ENCODE data around the gene LRFN4.

DNA sequence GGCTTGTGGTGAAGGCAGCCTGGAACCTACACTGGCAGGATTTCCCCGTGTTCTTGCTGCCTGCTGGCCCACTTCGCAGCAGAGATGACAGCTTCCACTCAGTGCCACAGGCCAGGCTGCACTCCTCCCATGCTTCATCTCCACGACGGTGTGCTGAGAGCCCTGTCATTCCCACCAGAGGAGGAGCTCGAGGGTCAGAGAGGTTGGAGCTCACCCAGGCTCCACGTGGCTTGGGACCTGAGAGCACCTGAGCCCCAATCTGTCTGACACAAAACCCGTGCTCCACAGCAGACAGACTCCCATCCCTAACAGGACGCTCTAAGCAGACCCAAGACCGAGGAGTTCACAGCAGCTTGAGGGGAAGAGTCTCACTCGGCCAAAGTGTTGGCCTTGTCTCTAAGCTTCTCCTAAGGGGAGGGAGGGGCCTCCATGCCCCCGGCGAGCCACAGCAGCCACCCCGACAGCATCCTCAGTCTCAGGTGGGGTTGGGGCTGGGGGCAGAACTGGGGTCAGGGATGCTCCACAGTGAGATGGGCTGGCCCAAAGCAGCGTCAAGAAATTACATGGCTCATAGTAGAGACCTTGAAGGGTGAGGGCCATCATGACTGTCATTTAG, 10.7 kb downstream of the LRFN4 start:
- no peak for TF ChIP-seq POLR2AphosphoS5 (IDR thresholded peaks at IDR 0.05; ENCODE audit: low read depth, low read length)
- no peak for TF ChIP-seq TAF1 (IDR thresholded peaks at IDR 0.05; ENCODE audit: low read depth, low read length)
